Spleen (tissue), 7 donors: ENCODE measurements around the gene ERMARD.

Experiments used
- POLR2A ChIP-seq, 3 donors: fragments of 450-650 bp; IDR thresholded peaks; one replicate each; pipeline ENCODE4 v1.5.1; 2017; ENCODE audit warnings: antibody characterized with exemption in 3 of 3, mild to moderate bottlenecking in 1 of 3
- POLR2AphosphoS5 ChIP-seq, 3 donors: sonication (generic); formaldehyde crosslinking; IDR thresholded peaks; one replicate each; pipeline ENCODE4 v1.5.1; 2017; ENCODE audit warnings: antibody characterized with exemption in 3 of 3
- TF ChIP-seq, protein P1 (sequence below), 11 experiments: fragments of 200-600 bp in 7 of 11; fragments of 450-650 bp in 4 of 11; sonication (generic) in 4 of 11; IDR thresholded peaks in 8 of 11; conservative IDR thresholded peaks in 3 of 11; 1 replicate in 7 of 11; 2 replicates in 4 of 11; pipeline versions ENCODE4 v1.4.0 to v1.8.0; 2016 to 2021; ENCODE audit warnings: antibody characterized with exemption in 11 of 11, inconsistent platforms in 4 of 11, mild to moderate bottlenecking in 1 of 11
- donor health status: DM: no; HTN: no; CAD: no; lungs with moderate emphysema.
- donor health status: DM: no; HTN: no; CAD: no.
- donor health status: DM: no; HTN: no; CAD: no.

DNA sequence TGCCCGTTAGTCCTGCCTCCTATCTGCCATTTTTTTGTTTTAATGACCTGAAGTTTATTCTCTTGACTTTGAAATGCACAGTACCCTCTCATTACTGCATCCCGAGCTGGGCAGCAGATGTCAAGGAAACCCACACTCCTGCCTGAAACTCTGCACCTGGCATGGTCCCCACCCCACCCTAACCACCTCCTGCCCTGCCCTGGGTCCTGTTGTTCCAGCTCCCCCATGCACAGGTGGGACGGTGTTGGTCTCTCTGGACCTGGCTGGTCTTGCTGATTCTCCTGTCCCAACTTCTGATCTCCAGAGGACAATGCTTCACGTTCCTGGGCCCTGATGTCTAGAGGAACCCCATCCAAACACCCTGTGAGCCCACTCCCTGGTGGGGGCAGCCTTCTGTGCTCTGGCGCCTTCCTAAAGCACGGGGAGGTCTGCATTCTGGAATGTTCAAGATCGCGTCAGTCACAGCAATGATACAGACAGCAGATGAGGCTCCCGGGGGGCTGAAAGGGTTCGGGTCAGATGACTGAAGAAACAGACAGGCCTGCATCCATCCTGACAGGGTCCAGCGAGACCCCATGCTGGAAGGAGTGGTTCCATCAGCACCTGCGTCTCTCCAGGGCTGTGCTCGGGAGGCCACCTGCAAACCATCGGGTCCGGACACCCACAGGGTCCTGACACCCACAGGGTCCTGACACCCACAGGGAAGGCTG is 73.6 kb downstream of the ERMARD start:
- TF ChIP-seq POLR2A (IDR thresholded peaks at IDR 0.05) (no peak), POLR2AphosphoS5 (IDR thresholded peaks at IDR 0.05) (no peak)
- TF ChIP-seq, protein P1, sequence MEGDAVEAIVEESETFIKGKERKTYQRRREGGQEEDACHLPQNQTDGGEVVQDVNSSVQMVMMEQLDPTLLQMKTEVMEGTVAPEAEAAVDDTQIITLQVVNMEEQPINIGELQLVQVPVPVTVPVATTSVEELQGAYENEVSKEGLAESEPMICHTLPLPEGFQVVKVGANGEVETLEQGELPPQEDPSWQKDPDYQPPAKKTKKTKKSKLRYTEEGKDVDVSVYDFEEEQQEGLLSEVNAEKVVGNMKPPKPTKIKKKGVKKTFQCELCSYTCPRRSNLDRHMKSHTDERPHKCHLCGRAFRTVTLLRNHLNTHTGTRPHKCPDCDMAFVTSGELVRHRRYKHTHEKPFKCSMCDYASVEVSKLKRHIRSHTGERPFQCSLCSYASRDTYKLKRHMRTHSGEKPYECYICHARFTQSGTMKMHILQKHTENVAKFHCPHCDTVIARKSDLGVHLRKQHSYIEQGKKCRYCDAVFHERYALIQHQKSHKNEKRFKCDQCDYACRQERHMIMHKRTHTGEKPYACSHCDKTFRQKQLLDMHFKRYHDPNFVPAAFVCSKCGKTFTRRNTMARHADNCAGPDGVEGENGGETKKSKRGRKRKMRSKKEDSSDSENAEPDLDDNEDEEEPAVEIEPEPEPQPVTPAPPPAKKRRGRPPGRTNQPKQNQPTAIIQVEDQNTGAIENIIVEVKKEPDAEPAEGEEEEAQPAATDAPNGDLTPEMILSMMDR (IDR thresholded peaks at IDR 0.05 in 8 of 11, conservative IDR thresholded peaks at IDR 0.05 in 3 of 11): no peak
